ENCODE results near the gene ARID5B.

ARID5B gene

DNA sequence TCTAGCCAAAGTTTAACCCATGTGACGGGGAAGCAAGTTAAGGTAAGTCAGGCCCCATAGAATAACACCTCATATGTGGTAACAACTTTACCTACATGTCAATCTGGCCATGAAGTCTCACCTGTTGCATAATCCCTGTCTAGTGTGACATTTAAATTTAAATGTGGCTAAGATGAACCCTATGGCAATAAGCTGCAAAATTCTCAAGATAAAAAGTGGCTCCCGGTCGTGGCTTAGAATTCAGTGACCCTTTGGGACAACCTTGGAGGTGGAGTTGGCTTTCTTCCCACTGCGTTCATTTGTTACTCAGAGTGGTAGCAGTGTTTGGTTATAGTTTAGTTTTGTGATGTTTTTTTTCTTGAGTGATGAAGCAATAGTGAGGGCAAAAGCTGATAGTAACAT lies 90.6 kb downstream of the ARID5B start:
- DNase-seq, result peak; percentile 23

GRCh38 chr10:61992671-61993668 lies 91.5 kb downstream of the ARID5B start:
- peak; percentile 84 for DNase-seq

- peak; percentile 28 for DNase-seq
These were observed 92.4 kb downstream of the ARID5B start for GRCh38 chr10:61993711-61994401.

DNA sequence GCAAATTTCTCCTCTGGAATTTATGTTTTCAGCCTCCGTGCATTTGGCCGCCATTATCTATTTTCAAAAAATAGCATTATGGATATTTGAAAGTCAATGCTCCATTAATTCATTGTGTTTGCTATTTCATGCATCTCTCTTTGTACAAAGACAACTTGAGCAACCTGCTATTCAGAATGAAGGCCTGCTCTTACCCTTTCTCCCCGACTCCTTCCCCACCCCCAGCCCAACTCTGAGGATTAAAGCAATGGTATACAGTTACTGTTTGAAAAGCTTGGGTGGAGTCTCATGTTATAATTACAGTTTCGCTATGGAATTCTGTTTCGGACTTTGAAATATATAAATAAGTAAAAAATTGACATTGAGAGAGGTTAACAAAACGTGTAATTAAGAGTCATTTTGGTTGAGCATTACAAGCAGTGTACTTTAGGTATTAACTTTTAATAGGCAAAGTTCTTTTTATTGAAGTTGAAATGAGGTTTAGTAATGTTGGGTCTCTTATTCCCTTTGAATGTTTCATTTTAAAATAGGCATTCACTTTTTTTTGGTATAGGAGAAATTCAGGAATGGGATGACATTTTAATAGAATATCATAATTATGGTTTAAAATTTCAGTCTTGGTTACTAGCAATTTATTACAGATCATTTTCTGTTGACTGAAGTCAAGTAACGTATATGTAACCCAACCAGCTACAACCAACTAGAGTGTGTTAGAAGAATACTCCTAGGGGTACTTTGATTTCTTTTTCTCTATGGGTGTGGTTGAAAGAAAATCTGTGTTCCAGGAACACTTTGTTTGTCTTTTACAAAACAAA lies 93.1 kb downstream of the ARID5B start:
- no peak for DNase-seq

- no peak for DNase-seq
These were observed 93.7 kb downstream of the ARID5B start for GRCh38 chr10:61995220-61995503.

DNA sequence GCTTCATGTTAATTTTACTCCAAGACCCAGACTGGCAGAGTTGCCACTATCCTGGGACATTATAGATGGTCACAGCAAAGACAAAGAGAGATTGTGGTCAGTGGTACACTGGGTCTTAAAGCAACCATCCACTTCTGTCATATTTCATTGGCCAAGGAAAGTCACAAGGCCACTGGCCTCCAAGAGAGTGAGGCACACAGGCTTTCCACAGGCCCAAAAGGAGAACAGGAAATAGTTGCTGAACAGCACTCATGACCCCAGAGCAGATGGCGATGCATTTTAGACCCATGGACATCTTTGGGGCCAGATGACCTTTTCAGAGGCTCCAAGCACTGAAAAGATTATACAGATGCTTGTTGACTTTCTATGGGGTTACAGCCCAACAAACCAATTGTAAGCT lies 97.4 kb downstream of the ARID5B start:
- DNase-seq, result no peak

DNA sequence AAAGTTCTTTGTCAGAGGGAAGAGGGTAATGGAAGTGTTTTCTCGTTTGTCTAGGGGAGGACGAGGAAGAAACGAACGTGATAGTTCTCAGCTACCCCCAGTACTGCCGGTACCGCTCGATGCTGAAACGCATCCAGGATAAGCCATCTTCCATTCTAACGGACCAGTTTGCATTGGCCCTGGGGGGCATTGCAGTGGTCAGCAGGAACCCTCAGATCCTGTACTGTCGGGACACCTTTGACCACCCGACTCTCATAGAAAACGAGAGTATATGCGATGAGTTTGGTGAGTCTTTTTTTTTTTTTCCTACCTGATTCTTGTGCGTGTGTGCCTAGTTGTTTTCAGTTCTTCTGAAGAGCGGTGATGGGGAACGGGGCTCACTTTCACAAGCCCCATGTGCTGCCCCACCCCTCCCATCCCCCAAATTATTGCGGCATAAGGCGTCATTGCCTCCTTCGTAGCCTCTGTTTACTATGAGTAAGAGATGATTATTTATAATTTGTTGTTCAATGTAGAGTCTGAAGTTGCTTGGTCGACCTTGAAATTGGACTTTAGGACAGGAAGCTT lies 98.6 kb downstream of the ARID5B start:
- DNase-seq, result no peak

GRCh38 chr10:62000726-62001125 lies 99.2 kb downstream of the ARID5B start:
- DNase-seq, result no peak

DNA sequence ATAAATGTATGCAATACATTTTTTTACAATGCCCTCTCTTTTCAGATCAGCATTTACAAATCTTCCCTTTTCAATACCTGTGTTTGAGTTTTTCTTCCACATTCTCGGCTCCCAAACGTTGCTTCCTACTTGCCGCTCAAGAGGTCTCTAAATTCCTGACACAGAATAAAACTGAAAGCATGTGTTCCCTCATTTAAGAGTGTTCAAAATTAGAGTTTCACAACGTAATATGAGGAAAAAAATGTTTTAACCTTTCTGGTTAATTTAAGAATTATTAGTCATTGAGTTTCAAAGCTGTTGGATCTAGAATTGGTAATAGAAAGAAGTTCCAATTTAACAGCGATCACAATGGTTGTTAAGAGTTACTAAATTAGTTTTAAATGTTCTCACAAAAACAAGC lies 100.4 kb downstream of the ARID5B start:
- DNase-seq, result no peak

DNA sequence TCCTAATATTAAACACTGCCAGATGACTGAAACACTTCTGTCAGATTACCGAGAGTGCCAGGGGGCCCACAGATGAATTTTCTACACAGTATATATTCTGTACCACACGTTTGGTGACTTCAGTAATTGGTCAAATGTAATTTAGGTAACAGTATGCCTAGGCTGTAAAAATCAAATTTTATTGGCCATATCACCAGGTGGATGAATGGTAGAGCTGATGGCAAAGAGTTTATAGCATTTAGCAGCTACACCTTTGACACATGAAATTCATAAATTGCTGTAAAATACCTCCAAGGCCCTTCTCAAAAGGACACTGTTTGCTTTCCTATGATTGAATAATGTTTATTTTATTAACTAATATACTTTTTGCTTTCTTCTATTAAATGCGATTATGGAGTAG lies 101.3 kb downstream of the ARID5B start:
- DNase-seq, result no peak

DNA sequence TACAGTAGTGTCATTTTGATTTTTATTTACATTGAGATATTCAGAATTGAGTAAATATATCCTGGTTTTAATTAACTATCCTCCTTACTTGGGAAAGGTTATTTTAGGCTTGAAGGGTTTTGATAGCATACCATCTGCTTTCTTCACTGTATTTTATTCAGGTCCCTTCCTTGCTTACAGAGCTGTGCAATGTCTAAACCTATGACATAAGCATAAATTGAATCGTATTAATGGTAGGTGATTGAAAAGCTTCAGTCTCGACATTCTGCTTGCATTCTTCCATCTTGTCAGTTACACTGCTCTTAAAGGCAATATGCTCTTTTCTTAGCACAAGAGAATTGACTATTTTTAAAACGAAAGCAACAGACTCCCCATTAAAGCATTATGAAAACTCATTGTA lies 102.5 kb downstream of the ARID5B start:
- DNase-seq, result no peak

- peak; percentile 35 for DNase-seq
These were observed 103.8 kb downstream of the ARID5B start for GRCh38 chr10:62005281-62005680.

DNA sequence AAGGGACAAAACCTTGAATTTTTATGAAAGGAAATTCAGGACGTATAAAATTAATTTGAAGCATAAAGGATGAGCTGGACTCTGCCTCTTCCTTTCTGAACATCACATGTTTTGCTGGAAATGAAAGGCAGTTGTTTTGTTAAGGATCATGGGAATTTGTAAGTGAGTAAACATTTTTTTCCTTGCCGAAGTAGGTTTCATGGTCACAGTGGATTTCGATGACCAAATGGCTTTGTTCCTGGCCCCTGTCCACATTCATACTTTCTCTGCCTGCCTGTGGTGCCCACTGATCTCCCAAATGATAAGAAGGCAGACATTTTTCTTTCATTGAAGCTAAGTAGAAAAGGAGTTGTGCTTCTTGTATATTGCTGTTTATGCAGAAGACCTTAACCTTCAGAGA lies 104.2 kb downstream of the ARID5B start:
- DNase-seq, result no peak

- no peak for DNase-seq
These were observed 105.6 kb downstream of the ARID5B start for GRCh38 chr10:62007145-62007544.

DNA sequence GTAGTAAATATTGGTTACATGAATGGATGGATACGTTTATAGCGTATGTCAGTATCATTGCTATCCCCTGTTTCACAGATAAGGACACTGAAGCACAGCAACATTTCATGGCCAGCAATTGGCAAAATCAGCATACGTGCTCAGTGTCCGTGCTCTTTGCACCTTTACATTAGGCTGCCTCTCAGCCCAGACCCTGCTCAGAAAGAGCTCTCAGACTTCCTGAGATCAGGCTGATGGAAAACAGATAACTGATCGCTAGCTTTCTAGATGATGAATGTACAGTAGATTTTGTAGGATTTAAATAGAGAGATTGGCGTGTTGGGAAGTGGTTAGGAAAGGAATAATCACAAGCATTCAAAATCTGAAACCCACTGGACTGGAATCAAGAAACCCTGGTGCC lies 106.7 kb downstream of the ARID5B start:
- DNase-seq, result no peak

- DNase-seq, result no peak
These were observed 107.4 kb downstream of the ARID5B start for GRCh38 chr10:62008946-62009345.

- DNase-seq, result no peak
These were observed 108.9 kb downstream of the ARID5B start for GRCh38 chr10:62010366-62010765.

GRCh38 chr10:62011558-62011957 lies 110.1 kb downstream of the ARID5B start:
- no peak for DNase-seq

GRCh38 chr10:62012318-62012717 lies 110.8 kb downstream of the ARID5B start:
- DNase-seq, result no peak

DNA sequence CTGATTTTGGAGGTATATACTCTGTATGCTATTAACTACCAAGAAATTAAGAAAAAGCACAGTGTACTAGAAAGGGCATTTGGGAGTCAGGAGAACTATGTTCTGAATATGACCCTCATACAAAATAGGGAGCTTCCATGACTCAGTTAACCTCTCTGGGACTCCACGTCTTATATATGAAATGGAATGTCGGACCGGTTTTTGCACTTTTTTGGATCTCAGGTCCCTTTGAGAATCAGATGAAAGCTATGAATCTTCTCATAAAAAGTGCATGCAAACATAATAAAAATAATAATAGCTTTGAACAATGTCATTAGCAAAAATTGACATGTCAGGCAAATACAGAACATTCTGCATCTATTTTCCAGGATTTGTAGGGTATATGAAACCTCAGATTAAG lies 113.0 kb downstream of the ARID5B start:
- DNase-seq, result no peak

- peak; percentile 40 for DNase-seq
These were observed 114.5 kb downstream of the ARID5B start for GRCh38 chr10:62015994-62016393.

DNA sequence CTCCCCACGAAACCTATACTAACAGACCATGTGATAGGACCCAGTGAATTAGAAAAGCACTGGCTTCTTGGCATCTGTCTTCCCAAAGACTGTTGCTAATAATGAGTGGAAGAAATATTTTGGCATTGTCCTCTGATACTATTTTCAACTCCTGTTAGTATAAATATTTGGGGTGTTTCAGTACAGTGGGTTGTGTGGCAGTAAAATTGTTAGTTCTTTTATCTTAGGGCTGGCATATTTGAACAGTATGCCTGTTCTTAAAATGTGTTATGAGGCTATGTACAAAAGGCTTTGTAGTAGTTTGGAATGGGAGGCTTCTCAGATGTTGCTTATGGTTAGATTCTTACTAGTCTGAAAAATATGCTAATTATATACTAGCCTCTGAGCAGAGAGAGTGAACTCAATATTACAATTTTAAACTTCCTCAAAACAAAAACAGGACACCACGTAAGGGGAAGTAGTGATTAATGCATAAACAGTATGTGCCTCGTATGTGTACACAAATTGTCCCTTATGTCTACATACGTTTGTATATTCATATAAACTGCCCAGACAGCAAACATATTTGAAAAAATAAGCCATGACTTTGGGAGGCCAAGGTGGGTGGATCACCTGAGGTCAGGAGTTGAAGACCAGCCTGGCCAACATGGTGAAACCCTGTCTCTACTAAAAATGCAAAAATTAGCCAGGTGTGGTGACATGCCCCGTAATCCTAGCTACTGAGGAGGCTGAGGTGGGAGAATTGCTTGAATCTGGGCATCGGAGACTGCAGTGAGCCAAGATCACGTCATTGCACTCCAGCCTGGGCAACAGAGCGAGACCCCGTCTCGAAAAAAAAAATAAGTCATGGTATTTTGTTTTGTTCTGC lies 115.4 kb downstream of the ARID5B start:
- DNase-seq, result peak; percentile 44
